NCI-H187 treated with DMSO at 0.1 percent for 48 hours (cell line): ENCODE data around the gene SLPI.

Source experiments
- DNase-seq: peaks from one replicate; lab custom pipeline; 2025; lab: John Stamatoyannopoulos, UW

The SLPI gene, protein sequence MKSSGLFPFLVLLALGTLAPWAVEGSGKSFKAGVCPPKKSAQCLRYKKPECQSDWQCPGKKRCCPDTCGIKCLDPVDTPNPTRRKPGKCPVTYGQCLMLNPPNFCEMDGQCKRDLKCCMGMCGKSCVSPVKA

DNA sequence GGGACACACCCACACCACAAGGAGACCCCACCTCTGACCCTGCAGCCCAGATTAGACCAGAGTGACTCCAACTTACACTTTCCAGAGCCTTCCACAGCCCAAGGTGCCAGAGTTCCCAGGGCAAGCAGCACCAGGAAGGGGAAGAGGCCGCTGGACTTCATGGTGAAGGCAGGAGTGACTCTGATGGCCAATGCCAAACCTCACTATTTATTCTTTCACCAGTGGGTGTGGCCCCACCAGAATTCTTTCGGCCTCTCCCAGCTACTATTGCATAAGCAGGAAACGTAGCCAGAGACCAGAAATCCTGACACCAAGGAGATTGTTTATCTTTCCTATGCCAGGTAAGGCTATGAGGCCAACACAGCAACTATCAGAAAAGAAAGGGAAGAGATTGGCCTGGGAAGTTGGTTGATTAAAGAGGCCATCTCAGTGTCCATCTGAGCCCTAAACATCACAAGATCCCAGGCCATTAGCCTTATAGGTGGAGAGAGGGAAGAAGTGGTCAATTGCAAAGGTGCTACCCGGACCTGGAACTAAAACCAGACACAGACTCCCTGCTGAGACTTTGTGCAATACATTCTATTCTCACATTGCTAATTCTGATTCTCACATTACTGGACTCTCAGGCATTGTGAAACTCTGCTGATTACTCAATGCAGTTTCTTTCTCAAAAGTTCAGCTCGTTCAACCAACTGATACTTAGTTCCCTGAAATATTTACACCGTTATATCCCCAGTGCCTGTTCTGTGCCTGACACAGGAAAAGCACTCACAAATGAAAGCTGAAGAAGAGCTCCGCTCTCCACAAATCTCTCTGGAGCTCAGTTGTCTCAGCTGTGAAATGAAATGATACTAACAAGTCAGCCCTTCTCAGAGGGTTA is at the start of gene SLPI:
Gene SLPI, minus strand, starts transcription at position 182 of the 880 bp plus-strand sequence. Its CDS starts 21 bp downstream, at position 161.
- no peak for DNase-seq

DNA sequence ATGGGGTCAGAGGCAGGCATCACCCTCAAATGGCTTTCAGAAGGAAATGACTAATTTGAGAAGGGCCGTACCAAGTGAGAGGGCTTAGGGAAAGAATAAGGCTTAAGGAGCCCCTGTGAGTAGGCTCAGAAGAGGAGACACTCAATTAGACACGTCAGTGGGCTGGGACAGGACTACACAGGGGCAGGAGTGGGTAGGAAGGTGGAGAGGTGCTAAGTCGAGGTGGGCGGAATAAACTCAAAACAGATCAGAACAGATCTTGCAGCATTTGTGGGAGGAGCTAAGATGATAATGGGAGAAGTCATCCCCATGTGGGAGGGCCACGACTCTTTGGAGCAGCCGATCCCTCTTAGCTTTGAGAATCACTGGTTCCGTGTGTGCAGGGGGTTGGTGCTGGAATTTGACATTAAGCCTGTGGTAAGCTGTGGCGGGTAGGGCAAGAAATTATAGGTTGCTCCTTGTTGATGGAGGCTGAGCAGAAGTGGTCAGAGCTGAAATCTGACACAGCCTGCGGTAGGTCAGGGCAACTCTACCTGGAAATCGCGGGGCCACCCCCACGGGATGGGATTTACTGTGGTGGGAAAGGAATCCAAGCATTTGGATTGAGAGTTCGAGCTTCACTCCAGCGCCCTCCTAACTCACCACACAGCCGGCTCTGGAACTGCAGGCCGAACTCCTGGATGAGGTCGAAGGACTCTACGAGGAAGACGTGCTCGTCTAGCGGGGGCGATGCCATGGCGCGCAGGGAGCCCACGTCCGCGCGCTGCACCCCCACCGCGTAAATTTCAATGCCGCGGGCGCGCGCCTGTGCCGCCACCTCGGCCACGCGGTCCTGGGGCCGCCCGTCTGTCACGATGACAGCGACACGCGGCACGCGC is 49.5 kb upstream of the SLPI start:
- no peak for DNase-seq

DNA sequence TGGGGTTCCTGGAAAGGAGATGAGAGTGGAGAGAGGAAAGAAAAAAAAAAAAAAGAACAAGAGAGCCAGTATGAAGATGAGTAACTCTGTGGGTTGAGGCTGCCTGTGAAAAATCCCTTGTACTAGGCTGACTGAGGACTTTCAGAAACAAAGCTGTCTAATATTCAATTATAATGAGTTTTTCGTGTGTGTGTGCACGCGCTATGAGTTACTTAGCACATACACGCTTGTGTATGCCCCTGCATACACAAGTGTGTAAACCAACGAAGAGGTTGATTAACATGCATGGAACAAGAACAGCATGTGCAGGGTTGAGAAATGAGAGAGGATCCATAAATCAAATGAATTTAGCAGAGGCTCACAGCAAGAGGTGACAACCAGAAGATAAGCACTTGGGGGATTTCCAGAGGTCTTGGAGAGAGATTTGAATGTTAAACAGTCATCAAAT is 47.5 kb upstream of the SLPI start:
- no peak for DNase-seq

DNA sequence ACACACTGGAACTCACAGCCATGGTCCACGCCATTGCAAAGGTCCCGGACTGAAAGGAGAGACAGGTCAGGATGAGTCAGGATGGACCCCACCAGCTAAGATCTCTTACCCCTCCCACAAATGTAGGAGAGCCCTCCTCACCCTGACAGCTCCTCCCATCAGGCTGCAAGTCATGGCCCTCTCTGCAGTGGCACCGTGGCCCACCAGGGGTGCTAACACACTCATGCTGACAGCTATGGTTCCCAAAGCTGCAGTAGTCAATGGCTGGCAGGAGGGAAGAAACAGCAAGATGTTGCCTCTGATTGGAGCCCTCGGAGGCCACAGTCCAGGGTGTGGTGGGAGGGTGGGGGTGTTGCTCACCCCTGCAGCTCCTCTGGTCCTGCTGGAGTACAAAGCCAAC is 46.6 kb upstream of the SLPI start:
- no peak for DNase-seq

DNA sequence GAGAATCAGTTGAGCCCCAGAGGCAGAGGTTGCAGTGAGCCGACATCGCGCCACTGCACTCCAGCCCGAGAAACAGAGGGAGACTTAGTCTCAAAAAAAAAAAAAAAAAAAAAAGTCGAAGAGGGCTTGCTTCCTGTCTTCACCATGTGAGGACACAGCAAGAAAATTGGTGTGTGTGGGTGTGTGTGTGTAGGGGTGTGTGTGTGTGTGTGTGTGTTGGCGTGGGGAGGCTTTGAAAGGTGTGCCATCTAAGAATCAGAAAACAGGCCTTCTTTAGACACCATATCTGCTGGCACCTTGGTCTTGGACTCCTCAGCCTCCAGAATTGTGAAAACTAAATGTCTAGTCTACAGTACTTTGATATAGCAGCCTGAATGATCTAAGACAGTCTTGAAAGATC is 45.4 kb upstream of the SLPI start:
- DNase-seq, result no peak

DNA sequence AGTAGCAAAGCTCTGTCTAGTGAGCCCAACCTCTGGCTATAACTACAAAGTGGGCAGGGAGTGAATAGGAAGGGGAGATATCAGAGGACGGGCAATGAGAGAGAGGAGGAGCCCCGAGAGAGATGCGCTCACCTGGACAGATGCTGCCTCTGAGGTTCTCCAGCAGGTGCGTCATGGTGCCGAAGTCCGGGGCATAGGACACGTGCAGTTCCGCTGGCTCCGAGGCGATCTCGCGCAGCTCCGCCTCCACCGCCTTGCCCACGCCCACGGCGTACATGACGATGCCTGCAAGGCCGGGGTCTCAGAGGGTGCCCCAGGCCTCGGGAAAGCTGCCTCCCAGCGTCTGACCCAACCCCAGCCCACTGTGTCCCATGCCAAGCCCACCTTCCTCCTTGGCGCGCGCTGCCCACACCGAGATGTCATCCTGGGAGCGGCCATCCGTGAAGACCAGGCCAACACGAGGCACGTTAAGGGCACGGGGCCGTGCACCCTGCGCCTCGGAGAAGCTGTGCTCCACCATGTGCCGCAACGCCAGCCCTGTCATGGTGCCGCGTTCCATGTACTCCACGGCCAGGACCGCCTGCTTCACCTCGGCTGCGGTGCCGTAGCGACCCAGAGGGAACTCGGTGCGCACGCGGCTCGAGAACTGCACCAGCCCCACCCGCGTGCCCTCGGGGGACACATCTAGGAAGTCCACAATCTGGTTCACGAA is 43.6 kb upstream of the SLPI start:
- no peak for DNase-seq

DNA sequence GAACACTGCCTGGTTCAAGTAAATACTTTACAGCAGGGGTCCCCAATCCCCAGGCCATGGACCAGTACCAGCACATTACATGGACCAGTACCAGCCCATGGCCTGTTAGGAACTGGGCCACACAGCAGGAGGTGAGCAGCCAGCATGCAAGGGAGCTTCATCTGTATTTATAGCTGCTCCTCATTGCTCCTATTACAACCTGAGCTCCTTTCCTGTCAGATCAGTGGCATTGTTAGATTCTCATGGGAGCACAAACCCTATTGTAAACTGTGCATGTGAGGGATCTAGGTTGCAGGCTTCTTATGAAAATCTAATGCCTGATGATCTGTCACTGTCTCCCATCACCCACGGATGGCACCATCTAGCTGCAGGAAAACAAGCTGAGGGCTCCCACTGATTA is 40.3 kb upstream of the SLPI start:
- DNase-seq, result no peak

DNA sequence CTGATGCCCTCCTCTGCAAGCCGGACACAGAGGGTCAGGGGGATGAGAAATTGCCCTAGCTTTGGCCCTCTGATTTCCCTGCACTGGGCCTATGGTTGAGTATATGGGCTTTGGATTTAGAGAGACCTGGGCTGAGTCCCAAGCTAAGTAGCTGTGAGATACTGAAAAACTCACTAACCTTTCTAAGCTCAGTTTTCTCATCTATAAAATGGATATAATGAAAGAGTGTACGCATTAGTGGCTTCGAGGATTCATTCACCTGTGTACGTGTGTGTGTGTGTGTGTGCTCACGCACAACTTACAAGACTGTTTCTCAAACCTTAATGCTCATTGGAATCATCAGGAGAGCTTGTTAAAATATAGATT is 39.6 kb upstream of the SLPI start:
- no peak for DNase-seq

DNA sequence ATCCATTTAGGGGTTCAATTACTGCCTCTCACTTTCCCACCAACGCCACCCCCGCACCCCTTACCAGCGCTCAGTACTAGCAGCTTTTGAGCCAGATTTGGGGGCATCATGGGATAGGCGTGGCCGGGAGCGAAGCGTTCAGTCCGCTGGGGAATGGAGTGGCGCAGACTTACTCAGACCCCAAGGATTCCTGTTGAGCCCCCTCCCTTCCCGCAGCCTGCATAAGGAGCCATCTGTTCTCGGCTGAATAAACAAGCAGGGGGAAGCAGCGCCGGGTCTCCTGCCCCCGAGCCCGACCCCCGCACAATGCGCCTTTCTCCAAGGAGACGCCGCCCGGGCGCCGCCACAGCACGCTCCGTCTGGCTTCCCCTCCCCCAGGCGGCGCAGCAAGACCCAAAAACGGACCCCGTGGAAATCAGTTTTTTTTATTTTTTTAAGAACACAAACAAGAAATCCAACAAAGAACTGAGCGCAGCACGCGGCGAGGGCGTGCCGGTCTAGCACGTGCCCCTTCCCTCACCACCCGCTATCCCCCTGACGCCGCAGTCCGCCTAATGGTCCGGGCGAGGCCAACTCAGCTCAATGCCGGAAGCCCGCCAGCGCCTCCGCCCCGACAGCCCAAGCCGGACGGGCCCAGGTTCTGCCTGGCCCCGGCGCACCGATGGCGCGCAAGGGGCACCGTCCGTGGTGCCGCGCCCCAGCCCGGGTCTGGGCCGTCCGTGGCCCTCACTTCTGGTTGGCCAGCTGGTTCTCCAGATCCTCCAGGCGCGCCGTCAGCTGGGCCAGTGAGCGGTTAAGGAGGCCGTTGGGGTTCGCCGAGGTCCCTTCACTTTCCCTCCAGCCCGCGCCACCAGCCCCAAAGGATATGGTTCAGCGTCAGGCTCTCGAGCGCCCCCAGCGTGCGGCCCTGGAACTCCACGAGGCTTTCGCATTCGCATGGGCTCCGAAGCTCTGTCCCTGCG is 39.0 kb upstream of the SLPI start:
- DNase-seq, result no peak

DNA sequence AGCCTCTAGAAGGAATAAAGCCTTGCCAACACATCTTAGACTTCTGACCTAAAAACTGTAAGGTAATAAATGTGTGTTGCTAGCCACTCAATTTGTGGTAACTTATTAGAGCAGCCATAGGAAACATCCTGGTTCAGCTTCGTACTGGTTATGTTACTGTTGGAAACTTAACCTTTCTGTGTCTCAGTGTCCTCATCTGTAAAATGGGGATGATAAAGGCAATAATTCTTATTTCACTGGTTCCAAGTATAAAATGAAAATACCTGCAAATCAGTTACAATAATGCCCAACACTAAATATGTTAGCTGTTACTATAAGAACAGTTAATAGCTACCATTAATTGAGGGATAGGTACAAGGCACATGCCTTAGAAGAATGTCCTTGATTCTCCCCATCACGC is 38.0 kb upstream of the SLPI start:
- DNase-seq, result no peak

DNA sequence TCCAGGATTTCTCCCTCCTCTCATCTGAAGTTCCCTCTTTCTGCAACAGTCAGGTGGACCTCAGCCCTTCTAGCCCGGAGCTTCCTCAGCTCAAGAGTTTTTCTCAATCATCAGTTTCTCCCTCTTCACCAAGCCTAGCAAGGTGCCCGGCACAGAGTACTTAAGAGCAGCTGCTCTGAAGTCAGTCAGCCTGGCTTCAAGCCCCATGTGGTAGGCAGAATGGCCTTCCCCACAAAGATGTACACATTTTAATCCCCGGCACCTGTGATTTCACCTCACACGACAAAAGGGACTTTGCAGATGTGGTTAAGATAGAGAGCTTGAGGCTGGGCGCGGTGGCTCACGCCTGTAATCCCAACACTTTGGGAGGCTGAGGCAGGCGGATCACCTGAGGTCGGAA is 37.2 kb upstream of the SLPI start:
- DNase-seq, result no peak

DNA sequence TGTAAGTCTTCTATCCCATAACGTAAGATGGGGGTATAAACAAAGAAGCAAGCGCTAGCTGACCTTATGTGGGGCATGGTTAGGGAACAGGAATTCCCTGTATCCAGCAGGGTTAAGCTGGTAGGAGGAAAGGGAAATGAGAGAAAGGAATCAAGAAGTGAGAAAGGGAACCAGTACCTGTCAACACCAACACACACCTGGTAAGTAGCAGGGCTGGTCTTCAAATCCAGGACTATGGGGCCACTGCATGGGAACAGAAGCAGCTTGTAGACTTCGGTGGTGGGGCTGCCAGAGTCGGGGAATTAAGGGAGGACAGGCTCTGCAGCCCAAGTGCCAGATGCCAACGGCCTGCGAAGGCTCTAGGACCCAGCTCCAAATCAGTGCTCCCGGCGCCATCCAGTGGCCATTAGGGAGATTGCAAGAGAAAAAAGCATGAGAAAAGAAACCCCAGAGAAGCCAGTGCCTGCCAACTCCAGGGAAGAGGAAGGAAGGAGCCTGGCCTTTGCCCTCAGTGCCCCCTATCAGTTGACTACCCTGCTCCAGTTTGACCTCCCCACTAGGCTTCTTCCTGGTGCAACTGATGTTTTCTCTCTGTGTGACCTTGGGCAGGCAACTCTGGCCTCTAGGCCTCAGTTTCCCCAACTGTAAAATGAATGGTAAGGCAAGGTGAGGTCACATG is 36.5 kb upstream of the SLPI start:
- DNase-seq, result peak; percentile 9

DNA sequence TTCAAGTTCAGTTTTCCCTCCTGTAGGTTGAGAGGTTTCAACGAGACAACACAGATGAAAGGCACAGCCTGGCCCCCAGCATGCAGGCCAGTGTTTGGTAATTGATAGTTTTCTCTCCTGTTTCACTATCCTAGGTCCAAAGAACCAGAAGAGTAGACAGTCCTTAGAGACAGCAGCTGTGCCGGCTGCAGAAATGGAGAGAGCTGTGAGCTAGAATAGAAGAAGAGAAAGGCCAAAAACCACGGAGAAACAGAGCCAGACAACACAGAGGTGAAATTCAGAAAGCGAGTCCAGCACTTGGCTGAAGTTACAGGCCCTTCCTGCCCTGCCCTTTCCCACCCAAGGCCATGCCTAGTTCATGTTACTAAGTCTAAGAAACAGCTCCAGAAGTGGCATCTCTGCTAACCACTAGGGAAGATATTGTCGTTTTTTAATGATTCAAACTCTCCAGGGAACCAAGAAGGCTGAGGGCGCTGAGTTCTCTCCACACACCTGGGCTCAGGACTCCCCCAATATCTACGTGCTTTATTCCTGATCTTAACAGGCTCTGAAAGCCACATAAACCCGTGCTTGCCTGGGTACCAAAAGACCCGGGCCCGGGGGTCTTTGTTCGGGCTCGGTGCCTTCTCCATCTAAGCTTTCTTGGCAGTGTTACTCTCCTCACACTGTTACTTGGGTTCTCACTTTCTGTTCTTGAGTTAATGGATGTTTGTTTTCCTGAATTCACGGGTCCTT is 35.7 kb upstream of the SLPI start:
- no peak for DNase-seq

DNA sequence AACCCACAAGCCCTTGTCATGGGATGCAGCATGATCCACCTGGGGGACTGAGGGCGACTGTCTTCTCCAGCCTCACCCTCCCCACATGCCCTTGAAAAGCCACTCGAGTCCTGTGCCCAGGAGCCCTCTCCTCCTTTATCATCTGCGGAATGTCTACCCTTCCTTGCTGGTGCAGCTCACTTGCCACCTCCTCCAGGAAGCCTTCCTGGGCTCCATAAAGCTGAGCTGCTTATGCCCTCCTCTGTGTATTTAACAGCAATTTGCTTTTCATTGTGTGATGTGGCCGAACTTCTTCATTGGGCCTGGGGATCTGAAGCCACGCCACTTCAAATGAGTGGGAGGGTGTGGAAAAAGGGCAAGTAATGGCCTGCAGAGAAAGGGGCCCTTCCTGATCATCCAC is 34.5 kb upstream of the SLPI start:
- DNase-seq, result no peak

DNA sequence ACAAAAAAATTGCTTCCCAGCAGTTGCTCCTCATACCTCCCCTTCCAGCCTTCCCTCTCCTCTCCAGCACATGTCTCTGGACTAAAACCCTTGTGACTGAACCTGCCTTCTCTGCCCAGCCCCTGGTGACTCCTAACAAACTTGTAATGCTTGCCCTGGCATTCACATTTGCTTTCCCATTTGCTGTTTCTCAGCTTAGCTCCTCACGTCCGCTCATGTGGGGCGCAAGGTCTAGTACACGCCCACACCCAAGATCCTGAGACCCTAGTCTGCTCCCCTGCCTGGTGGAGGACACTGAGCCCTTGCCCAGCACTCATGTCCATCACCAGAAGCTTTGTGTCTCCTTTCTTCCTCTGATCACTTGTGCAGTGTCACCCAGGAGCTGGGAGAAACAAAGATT is 34.0 kb upstream of the SLPI start:
- DNase-seq, result no peak

DNA sequence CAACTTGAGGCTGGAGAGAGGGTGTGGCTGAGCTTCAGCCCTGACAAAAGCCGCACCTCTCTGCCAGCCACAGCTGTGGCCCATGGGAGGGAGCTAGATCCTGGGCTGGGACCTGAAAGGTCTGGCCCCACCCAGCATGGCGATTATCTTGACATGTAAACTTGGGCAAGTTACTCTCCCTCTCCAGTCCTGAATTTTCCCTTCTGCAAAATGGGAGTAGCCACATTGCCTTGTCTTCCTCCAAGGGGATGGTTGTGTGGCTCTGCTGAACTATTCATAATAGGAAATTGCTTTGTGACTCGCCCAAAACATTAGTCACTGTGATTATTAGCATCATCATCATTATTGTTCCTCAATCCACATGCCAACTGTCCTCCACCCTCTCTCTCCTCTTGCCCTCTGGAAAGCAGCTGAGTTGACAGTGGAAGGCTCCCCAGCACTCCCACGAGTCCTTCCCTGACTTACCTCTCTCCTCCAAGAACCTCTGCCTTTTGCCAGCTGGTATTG is 29.2 kb upstream of the SLPI start:
- no peak for DNase-seq

DNA sequence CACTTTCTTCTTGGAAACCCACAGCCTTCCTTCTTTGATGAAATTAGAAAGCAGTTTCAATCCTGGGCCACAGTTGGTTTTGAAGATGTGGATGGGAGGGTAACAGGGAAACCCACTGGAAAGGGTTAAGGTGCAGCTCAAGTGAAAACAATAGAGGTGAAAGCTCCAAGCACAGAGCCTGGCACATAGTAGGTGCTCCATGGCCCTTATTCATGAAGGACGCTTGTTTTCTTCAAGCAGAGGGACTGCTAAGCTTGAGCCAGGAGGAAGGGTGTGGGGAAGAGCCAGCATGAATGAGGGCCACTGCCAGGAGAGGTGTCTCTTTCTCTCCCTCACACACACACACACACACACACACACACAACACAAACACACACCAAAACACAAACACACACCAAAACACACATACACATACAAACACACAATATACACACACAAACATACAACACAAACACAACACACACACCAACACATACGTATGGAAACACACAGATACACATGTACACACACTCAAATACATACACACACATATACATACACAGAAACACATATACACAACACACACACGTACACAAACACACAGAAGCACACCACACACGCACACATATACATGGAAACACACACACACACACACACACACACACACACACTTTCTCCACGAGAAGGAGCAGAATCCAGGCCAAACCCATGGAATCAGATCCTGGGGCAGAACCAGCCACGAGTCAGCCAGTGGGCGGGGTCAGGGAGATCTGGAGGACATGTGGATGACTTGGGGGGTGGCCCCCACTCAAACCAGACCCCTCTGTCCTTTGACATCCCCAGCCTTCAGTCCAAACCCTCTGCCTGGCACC is 28.6 kb upstream of the SLPI start:
- no peak for DNase-seq

DNA sequence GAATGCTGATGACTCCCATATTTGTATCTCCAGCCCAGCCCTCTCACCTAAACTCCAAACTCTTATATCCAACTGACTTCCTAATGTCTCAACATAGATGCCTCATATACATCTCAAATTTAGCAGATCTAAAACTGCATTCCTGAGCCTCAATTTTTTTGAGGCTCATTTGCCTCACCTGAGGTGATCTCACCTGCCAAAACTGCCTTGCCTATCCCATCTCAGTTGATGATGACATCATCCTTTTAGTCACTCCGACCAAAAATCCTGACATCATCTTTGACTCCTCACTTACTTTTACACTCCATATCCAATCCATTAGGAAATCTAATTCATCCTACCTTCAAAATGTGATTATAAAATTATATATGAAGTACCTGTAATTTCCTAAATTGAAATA is 25.6 kb upstream of the SLPI start:
- DNase-seq, result no peak

DNA sequence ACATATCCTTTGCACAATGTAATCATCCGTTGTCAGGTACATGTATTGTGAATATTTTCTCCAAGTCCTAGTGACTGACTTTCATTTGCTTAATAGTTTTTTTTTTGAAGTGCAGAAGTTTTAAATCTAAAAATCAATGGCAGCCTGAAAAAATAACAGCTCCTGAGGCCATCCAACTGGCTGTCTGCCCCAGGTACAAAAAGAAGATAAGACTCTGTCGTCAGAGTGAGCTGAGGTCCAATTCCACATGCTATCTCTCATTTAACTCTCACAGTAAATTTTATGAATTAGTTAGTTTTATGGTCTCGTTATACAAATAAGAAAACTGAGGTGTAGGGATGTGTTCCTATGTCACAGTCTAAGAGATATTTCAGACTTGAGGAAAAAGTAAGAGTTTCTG is 21.0 kb upstream of the SLPI start:
- DNase-seq, result no peak
